ENCODE data around the gene MRPL55. TPM values are rescaled to one million over a fixed set of nuclear protein-coding genes. Genes with fewer than 3 reads are reported as not detected.
A peak's percentile ranks its signal among the peaks of the same experiment; 100 is the strongest.

The MRPL55 gene
- total RNA-seq, 1 donor from 2014 or later: 43.7 TPM

DNA sequence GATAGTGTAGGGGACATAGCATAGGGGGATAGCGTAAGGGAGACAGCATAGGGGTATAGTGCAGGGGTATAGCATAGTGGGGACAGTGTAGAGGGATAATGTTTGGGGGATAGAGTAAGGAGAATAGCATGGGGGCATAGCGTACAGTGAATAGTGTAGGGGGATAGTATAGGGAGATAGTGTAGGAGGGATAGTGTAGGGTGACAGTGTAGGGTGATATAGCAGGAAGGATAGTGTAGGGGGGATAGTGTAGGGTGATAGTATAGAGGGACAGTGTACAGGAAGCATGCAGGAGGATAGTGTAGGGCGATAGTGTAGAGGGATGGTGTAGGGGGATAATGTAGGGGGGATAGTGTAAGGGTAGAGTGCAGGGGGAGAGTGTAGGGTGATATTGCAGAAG, 38.2 kb downstream of the MRPL55 start:
- DNase-seq (ENCODE audit: low spot score): no peak

DNA sequence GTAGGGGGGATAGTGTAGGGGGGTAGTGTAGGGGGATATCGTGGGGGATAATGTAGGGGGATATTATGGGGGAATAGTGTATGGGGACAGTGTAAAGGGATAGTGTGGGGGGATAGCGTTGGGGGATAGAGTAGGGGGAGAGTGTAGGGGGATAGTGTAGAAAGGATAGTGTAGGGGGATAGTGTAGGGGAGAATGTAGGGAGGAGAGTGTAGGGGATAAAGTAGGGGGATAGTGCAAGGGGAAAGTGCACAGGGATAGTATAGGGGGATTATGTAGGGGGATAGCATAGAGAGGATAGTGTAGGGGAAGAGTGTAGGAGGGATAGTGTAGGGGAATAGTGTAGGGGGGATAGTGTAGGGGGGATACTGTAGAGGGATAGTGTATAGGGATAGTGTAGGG, 38.9 kb downstream of the MRPL55 start:
- DNase-seq (ENCODE audit: low spot score): no peak

DNA sequence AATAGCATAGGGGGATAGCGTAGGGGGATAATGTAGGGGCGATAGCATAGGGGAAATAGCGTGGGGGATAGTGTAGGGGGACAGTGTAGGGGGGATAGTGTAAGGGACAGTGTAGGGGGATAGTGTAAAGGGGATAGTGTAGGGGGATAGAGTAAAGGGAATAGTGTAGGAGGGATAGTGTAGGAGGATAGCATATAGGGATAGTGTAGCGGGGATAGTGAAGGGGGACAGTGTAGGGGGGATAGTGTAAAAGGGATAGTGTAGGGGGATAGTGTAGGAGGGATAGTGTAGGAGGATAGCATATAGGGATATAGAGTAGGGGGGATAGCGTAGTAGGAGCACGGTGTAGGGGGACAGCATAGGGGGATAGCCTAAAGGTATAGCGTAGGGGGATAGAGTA, 40.7 kb downstream of the MRPL55 start:
- no peak for DNase-seq (ENCODE audit: low spot score)

DNA sequence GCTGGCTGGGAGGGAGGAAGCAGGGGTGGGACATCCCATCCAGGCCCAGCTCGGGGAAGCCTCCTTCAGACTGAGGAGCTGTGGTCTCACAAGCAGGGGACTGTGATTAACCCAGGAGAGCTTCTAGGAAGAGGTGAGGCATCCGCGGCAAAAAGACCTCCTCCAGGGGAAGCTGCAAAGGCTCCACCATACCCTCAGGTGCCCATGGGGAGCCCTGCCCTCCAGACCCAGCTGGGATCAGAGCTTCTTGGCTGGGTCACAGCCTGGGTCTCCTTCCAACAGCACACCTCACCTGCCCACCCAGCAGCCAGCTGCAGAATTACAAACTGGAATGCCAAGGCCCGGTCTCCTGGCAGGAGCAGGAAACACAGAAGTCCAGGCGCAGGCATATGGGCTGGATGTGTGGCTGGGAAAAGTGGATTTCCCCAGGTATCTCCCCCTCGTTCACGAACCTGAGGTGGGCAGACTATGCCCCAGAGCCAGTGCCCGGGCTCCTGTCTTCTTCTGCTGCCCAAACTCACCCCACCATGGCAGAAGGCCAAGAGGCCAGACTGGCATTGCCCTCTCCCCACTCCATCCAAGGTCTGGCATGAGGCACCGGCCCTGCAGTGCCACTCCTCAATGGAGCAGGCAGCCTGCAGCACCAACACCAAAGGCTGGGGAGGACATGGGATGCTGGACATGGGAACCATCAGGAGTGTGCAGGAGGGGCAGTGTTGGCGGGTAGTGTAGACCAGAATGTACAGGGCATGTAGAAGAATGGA, 42.0 kb downstream of the MRPL55 start:
- no peak for DNase-seq (ENCODE audit: low spot score)

DNA sequence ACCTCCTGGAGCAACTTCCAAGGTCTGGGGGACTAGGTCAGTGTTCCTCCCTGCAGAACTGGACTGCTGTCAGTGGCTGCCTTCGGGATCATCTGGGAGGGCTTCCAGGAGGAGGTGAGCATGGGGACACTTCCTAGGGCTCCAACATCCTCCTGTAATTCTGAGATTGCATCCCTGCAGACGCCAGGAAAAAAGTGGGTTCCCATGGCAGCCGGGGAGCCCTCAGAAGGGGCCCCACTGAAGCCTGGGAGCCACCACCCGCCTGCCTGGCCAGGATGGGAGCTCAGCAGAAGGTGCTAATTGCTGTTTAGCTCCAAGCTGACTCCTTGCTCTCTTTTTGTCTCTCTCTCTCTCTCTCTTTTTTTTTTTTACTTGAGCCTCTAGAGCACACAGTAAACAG, 42.7 kb downstream of the MRPL55 start:
- no peak for DNase-seq (ENCODE audit: low spot score)

DNA sequence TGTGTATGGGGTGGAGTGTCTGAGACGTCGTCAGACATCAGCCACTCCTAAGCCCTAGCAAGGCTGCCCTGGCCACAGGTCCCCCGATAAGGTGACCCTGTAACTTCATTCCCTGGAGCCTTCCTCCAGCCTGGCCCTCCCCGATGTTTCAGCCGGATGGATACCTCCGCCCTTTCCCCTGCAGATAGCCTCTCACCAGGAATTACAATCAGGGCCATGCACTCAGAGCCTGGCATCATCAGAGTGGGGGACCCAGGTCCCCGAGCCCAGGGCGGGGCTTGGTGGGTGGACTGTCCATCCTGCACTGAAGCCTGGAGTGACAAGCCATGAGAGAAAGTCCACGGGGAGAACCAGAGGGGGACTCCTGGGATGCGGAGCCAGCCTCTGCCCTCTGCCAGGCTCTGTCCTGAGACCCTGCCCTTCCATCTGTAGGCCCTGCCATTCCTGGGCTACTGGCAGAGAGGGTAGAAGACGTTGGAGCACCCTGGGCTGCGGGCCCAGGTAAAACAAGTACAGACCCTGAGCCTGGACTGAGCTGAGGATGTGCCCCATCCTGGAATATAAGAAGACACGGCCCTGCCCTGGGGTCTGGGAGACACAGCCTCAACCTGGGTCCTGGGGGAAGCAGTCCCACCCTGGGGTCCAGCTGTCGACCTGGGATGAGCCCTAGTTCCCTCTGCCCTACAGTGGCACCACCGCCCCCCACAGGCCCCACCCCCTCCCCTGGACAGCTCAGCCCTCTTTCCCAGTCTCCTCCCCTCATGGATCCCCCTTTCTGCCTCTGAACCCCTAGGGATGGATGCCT, 43.4 kb downstream of the MRPL55 start:
- DNase-seq (ENCODE audit: low spot score): no peak

DNA sequence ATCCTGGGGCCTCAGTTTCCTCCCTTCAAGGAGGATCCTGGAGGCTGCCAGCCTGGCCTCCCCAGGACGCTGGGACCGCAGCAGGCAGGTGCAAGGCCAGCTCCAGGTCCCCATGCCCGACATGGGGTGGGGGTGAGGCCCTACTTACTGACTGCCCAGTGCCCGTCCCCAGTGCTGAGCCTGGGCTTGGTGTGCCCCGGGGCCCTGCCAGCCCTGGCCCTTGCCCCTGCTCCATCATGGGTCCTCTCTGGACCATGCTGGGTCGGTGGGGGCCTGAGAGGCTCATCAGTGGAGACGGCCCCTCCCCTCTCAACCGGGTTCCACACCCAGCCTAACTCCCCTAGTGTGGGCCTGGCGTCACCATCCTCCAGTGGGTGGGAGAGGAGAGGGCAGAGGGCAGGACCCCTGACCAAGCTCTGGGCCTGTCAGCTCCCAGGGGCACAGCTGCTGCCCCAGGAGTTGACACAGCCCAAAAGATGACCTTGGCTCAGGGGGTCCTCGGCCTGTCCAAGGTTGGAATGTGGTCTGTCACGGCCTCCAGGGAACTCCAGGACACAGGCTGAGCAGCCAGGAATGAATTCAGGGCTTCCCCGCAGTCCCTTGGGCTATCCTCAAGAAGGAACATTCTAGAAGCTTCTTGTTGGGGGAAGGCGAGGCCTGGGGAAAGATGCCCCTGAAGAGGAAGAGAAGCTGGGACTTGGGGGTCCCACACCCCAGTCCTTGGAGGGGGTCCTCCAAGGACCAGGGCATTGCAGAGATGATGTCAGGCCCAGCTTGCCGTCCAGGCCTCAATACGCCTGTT, 44.2 kb downstream of the MRPL55 start:
- no peak for DNase-seq (ENCODE audit: low spot score)

DNA sequence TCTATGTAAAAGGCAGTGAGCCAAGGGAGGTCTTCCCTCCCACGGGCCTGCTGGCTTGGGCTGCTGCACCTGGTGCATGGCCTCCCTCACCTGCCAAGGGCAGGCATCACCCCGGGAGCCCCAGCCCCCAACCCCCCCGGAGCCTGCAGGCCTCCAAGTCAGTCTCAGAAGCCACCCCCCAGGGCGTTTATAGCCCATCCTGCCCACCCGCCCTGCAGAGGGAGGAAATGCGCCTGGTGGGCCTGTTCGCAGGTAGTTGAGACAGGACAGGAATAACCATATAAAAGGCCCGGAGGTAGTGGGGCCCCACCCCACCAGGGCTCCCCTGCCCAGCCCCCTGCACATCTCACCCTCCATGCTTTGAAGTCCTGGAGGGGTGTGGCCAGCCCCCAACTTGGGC, 44.8 kb downstream of the MRPL55 start:
- DNase-seq (ENCODE audit: low spot score): no peak

DNA sequence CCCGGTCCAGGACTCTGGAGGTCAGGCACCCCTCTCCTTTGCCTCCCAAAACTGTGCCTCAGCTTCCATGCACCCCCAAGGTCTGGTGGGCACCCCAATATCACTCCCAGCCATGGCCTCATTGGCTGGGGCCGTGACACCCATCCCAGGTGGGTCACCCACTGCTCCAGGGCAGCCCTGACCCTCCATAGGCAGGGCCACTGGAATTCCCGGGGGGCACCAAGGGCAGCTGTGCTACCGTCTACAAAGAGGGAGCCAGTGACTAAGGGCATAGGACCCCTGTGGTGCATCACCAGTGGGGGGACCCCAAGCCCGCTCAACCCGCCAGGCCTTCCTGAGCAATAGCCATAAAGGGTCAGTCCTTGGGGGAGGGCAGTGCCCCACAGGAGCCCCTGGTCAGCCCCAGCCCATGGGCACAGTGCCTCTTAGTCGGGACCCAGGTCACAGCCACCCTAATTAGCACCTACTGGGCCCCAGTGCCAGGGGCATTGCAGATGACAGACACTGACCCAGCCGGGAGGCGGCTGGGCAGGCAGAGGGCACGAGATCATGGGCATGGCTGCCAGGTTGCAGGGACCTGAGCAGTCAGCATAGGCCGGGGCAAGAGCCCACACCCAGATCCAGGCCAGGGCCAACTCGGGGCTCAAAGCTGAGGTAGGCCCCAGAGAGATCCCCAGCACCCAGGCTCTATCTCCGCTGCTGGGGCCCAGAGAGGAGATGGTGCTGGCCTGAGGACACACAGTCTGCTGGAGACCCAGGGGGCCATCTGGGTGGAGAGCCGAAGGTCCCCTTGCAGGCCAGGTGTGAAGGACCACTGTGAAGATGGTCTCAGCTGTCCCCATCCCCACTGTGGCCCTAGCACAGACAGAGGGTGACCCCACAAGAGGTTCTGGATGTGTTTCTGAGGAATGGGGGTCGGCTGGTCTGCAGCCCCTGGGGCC, 45.6 kb downstream of the MRPL55 start:
- no peak for DNase-seq (ENCODE audit: low spot score)

DNA sequence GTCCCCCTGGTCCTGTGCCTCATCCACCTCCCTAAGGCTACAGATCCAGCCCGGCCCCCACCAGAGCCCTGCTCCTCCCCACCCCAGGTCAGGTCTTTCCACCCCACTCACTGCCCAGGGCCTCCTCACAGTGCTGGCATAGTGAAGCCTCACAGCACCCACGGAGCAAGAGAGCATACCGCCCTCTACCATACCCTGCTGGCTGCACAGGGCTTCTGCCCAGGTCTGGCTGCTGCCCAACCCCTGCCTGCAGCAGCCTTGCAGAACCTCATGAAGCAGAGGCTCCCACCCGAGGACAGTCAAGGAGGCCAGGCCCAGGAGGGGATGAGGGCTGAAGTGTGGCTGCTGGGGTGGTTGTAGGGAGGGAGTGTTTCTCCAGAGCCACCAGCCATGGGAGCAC, 46.3 kb downstream of the MRPL55 start:
- DNase-seq (ENCODE audit: low spot score): no peak

DNA sequence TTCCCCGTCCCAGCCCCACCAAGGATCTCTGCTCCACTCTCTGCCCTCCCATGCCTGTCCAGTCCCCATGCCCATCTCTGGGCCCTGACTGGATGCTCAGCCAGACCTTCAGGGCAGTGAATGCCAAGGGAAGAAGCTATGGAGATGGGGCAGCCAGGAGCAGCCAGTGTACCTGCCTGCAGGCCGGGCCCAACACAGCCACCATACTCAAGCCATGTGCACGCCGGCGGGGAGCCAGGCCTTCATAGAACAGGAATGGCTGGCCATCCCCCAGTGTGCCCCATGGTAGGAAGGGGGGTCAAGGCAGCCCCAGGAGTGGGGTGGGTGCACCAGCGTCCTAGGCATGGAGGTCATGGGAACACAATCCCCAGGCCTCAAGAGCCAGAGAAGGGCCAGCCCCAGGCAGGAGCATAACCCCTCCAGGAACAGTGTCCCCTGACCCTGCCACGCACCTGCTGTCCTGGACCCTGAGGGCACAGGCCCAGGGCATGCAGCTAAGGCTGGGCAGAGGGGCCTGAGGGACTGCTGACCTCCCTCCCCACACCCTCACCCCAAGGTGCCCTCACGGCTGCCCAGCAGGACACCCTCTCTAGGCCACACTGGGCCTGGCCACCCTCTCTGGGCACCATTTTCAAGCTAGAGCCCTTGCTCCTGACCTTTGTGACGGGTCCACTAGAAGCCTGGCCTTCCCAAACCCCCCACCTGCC, 46.9 kb downstream of the MRPL55 start:
- no peak for DNase-seq (ENCODE audit: low spot score)

DNA sequence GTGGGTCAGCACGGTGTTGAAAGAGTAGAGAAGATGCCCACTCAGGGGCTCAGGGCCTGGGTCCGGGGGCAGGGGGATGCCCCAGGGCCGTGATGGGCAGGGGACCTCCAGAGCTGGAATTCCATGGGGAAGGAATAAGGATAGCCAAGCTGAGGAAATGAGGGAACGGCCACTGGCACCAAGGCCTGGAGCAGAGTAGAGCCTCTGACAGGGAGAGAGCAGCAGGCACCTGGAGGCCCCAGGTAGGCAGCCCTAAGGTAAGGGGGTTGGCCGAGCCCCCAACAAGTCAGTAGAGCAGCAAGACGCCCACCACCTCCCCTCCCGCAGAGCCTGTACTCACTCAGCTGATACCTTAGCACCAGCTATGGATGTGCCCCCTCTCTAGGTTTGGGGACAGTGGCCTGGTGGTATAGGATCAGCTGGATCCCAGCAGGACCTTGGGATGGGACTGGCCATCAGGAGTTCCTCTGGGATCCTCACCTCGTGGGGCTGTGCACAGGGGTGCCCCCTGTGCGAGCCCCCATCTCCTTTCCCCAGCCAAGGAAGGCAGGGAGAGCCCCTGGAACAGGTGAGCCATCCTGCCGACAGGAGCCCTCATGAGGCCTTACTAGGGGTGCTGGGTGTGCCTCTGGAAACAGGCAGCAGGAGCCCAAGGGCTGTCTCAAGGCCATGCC, 47.6 kb downstream of the MRPL55 start:
- no peak for DNase-seq (ENCODE audit: low spot score)

DNA sequence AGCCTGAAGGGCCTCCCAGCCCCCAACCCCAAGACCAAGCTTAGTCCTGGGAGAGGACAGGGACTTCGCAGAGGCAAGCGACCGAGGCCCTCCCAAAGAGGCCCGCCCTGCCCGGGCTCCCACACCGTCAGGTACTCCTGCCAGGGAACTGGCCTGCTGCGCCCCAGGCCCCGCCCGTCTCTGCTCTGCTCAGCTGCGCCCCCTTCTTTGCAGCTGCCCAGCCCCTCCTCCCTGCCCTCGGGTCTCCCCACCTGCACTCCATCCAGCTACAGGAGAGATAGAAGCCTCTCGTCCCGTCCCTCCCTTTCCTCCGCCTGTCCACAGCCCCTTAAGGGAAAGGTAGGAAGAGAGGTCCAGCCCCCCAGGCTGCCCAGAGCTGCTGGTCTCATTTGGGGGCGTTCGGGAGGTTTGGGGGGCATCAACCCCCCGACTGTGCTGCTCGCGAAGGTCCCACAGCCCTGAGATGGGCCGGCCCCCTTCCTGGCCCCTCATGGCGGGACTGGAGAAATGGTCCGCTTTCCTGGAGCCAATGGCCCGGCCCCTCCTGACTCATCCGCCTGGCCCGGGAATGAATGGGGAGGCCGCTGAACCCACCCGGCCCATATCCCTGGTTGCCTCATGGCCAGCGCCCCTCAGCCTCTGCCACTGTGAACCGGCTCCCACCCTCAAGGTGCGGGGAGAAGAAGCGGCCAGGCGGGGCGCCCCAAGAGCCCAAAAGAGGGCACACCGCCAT, 48.5 kb downstream of the MRPL55 start:
- DNase-seq (ENCODE audit: low spot score): no peak

DNA sequence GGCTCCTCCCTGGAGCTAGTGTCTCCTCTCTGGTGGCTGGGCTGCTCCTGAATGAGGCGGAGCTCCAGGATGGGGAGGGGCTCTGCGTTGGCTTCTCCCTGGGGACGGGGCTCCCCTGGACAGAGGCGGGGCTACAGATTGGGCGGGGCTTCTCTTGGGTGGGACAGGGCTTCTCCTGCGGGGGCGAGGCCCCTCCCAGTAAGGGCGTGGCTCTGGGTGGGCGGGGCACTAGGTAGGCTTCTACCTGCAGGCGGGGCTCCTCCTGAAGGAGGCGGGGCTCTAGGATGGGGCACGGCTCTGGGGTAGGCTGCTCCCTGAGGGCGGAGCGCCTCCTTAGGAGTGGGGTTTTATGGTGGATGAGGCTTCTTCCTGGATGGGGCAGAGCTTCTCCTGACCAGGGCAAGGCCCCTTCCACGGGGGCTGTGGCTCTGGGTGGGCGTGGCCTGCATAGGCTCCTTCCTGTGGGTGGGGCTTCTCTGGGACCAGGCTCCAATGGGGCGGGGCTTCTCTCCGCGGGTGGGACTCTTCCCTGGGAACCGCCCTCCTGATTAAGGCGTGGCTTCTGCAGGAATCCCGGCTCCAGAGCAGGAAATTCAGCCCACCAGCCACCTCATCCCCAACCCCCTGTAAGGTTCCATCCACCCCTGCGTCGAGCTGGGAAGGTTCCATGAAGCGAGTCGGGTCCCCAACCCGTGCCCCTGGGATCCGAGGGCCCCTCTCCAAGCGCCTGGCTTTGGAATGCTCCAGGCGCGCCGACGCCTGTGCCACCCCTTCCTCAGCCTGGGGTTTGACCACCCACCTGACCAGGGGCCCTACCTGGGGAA, 49.3 kb downstream of the MRPL55 start:
- DNase-seq (ENCODE audit: low spot score): peak; percentile 89

DNA sequence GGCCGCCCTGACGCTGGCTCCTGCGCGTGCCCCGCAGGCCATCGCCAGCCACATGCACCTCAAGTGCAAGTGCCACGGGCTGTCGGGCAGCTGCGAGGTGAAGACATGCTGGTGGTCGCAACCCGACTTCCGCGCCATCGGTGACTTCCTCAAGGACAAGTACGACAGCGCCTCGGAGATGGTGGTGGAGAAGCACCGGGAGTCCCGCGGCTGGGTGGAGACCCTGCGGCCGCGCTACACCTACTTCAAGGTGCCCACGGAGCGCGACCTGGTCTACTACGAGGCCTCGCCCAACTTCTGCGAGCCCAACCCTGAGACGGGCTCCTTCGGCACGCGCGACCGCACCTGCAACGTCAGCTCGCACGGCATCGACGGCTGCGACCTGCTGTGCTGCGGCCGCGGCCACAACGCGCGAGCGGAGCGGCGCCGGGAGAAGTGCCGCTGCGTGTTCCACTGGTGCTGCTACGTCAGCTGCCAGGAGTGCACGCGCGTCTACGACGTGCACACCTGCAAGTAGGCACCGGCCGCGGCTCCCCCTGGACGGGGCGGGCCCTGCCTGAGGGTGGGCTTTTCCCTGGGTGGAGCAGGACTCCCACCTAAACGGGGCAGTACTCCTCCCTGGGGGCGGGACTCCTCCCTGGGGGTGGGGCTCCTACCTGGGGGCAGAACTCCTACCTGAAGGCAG, 50.0 kb downstream of the MRPL55 start:
- DNase-seq (ENCODE audit: low spot score): no peak

DNA sequence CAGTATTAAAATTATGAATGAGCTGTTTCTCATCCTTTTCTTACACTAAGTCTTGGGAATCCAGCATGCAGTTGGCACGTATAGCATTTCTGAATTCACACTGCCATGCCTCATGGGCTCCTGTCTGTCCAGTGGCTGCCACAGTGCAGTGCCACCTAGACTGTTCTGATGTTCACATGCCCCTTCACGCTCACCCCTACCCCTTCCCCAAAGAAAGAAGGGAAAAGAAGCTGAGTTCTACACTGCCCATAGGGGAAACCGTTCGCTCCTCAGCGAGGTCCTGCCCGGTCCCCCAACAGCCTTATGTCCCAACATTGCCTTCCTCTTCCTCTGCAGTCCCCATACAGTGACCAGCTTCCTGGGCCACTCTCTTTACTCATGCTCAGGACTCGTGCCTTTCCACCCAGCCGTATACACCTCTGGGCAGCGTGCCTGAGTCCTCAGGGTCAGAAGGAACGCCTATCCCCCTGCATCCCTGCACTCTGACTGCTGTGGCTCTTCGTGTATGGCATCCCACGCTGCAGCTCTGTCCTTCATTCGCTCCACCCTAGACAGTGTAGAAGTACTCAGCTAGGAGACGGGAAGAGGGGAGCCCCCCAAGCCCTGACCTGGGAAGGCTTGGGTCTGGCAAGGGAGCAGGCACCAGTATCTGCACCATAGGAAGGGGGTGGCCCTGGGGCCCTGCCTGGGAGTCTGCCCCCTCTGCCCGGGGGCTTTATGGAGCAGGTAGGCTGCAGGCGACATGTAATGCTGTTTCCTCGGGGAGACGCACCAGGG, 50.7 kb downstream of the MRPL55 start:
- no peak for DNase-seq (ENCODE audit: low spot score)
